ENCODE data around the gene TBL3.

Gene TBL3

DNA sequence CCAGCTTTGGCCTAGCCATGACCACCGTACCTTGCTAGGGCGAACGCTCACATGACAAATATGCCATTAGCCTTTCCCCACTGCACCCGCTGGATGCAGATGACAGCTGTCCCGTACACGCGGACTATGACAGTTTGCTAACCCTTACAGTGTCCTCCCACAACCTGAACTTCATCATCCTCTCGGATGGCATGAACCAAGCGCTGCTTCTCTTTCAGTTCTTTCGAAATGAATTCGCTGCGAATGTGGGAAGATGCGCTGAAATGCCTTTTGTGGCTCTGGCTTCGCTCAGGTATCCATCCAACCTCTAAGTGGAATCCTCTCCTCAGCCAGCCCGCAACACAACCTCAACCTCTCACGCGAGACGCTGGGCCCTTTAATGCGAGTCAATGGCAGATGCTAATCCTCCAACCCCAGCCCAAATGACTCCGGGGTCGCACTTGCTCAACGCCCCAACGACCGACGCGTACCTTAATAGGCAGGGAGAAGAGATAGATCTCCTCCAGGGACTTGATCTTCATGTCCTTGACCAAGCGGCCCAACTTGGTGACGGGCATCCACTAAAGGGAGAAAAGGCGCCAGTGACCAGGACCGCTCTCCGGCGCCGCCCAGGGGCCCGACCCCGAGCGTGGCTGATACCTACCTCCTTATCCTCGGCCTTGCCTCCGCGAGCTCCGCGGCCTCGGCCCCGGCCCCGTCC lies 7.9 kb upstream of the TBL3 start:
- H3K36me3 Mint-ChIP-seq (ENCODE audit: low read depth), result peaks cover 30% of the 10 kb centered on the region

DNA sequence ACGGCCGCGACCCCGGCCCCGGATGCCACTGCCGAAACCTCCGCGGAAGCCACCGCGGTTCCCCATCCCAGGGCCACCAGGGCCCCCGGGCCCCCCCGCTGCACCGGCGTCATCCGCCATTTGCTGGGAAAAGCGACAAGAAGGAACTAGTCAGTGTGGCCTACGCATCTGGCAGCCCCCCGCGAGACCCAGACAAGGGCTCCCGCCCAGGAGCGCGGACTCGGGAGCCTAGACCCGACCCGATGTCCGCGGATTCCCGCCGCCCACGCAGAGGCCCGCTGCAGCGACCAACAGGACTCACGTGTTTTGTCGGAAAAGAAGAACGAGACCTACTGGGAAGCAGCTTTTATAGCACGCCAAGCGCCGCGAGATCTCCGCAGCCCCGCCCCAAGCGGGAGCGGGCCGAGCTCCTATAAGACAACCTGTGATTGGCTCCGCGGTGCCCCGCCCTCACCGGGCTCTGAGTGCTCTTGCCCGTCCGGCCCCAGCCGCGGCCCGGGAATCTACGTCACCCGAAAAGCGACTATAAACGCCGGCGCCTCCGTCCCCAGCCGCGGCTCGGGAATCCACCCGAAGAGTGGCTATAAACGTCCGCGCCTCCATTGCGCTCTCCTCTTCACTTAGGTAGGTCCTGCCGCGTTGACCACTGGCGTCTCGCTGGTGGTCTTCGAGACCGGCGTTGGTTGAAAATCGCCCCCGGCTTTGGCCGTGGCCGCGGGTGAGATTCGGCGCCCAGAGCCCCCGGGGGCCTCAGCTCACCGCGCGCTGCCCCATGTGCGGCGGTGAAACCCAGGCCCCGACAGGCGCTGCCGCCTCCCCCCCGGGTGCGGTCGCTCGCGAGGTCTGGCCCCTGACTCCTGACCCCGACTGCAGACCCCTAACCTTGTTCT lies 7.1 kb upstream of the TBL3 start, which contains the start of gene RPS2:
TSS of gene RPS2 (minus strand) at position 321 of the 890 bp plus-strand sequence. CDS start at position 120, 201 bp downstream.
- Mint-ChIP-seq H3K27me3 (ENCODE audit: low read depth) (peaks cover 6% of the 10 kb centered on the region), H3K36me3 (ENCODE audit: low read depth) (peaks cover 30% of the 10 kb centered on the region), H3K27ac (peak within 1 kb of the TSS; percentile 75 to 96 (median 95)), H3K4me1 (peaks cover 27% of the 10 kb centered on the region), H3K4me3 (peak within 1 kb of the TSS; percentile 96 to 99 (median 96)), H3K9me3 (no peaks in the 10 kb centered on the region)
- peak in 1 of 3 experiments; percentile 3 for TF ChIP-seq CTCF (IDR thresholded peaks at IDR 0.05; ENCODE audit: unreplicated experiment in 3 of 3)

More for the DNA sequence above, 7.9 kb upstream of the TBL3 start:
- TF ChIP-seq CTCF (IDR thresholded peaks at IDR 0.05; ENCODE audit: unreplicated experiment in 3 of 3), result peak in 1 of 3 experiments; percentile 19
- Mint-ChIP-seq H3K4me1 (peaks cover 27% of the 10 kb centered on the region), H3K27me3 (ENCODE audit: low read depth) (peaks cover 6% of the 10 kb centered on the region), H3K9me3 (no peaks in the 10 kb centered on the region), H3K27ac (peak overlapping the region; percentile 75 to 90 (median 90)), H3K4me3 (peak overlapping the region; percentile 96 to 99 (median 96))

DNA sequence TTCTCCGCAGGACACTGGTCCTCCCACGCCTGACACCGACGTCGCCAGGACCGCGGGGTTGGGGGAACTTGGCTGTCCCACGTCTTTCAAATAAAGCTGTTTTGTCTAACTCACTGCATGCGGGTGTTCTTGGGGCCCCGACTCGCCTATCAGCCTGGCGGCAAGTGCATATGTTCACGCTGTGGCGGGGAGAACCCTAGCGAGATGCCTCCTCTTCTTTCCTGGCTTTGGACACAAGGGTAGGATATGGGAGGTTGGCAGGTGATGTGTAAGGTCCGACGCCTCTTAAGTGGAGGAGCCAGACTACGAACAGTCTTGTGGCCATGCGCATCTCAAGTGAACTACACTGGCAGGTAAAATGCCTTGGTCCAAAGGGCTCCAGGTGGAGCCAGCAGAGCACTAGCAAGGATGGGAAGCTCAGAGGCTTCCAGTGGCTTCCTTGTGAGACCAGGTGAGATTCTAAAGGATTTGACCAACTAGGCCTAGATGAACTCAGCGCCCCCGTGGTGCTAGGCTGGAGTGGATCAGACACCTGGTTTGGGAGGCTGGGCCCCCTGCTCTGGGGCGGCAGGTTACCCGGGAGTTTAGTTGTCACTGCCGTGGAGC lies 6.4 kb upstream of the TBL3 start:
- Mint-ChIP-seq H3K27ac (peak overlapping the region; percentile 75 to 96 (median 95)), H3K27me3 (ENCODE audit: low read depth) (peaks cover 6% of the 10 kb centered on the region), H3K9me3 (no peaks in the 10 kb centered on the region), H3K4me3 (peak overlapping the region; percentile 95 to 99 (median 96)), H3K36me3 (ENCODE audit: low read depth) (peaks cover 30% of the 10 kb centered on the region), H3K4me1 (peaks cover 23% of the 10 kb centered on the region)
- no peak for TF ChIP-seq CTCF (IDR thresholded peaks at IDR 0.05; ENCODE audit: unreplicated experiment in 3 of 3)

DNA sequence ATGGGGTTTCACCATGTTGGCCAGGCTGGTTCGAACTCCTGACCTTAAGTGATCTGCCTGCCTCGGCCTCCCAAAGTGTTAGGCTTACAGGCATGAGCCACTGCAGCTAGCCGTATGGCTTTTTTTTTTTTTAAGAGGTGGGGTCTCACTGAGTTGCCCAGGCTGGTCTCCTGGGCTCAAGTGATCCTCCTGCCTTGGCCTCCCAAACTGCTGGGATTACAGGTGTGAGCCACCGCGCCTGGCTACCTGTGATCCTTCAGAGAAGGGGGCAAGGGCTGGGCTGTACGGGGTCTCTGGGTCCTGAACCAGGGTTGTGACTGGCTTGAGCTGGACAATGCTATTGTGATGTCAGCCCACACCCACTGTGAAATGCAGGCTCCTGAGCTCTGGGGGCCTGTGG lies 5.4 kb upstream of the TBL3 start, which contains the start of gene RNF151:
TSS of gene RNF151 (plus strand) at position 397 of the 400 bp plus-strand sequence. CDS start 26 bp downstream, outside the sequence.
- Mint-ChIP-seq H3K9me3 (no peaks in the 10 kb centered on the region), H3K36me3 (ENCODE audit: low read depth) (peaks cover 23% of the 10 kb centered on the region), H3K4me3 (peak within 1 kb of the TSS; percentile 95 to 99 (median 96)), H3K4me1 (peaks cover 16% of the 10 kb centered on the region), H3K27ac (peak within 1 kb of the TSS; percentile 75 to 96 (median 95)), H3K27me3 (ENCODE audit: low read depth) (peaks cover 1% of the 10 kb centered on the region)
- no peak for TF ChIP-seq CTCF (IDR thresholded peaks at IDR 0.05; ENCODE audit: unreplicated experiment in 3 of 3)

GRCh38 chr16:1968146-1968953 lies 3.5 kb upstream of the TBL3 start:
- Mint-ChIP-seq H3K9me3 (no peaks in the 10 kb centered on the region), H3K4me3 (peak overlapping the region; percentile 23 to 78 (median 70)), H3K4me1 (peaks cover 23% of the 10 kb centered on the region), H3K36me3 (ENCODE audit: low read depth) (peaks cover 9% of the 10 kb centered on the region), H3K27ac (no peak overlapping the region), H3K27me3 (ENCODE audit: low read depth) (peaks cover 4% of the 10 kb centered on the region)
- no peak for TF ChIP-seq CTCF (IDR thresholded peaks at IDR 0.05; ENCODE audit: unreplicated experiment in 3 of 3)
